Colonic mucosa (tissue), 4 donors: ENCODE results near the gene KIAA1755. TPM values are rescaled to one million over a fixed set of nuclear protein-coding genes. Genes with fewer than 3 reads are reported as not detected.

Experiments used
- DNase-seq: peaks from one replicate; pipeline ENCODE4 v3.0.0-alpha.2; 2020
- H3K27ac ChIP-seq: fragments of 200-600 bp; one replicate; pipeline ENCODE4 v1.8.0; 2021
- H3K27me3 ChIP-seq: fragments of 200-600 bp; one replicate; pipeline ENCODE4 v1.8.0; 2021
- H3K36me3 ChIP-seq: fragments of 200-600 bp; one replicate; pipeline ENCODE4 v1.8.0; 2021
- H3K4me1 ChIP-seq: fragments of 200-600 bp; one replicate; pipeline ENCODE4 v1.8.0; 2021; ENCODE audit warnings: mild to moderate bottlenecking
- H3K4me3 ChIP-seq: fragments of 200-600 bp; one replicate; pipeline ENCODE4 v1.8.0; 2021
- H3K9ac ChIP-seq, 2 donors: one replicate each; pipeline ENCODE4 v1.7.0; 2013; ENCODE audit warnings: control low read depth in 2 of 2, low read depth in 2 of 2, low read length in 2 of 2
- H3K9me3 ChIP-seq: fragments of 200-600 bp; one replicate; pipeline ENCODE4 v1.8.0; 2021
- intact Hi-C: fragments of 100-400 bp; cut with DNase I; formaldehyde crosslinking; loops from one replicate; pipeline ENCODE4 v1.14.1; 2022
- total RNA-seq, 2 donors: library from RNA; stranded (reverse); fragmentation: NEBNext Ultra II Directional in 1 of 2; extraction: Animal tissue kit (Norgen Biotek cat#: 25700) in 1 of 2; gene quantifications; one replicate each; pipeline ENCODE4 v1.2.1, GENCODE V29; 2021
- TF ChIP-seq, protein P1 (sequence below): fragments of 200-600 bp; IDR thresholded peaks from one replicate; pipeline ENCODE4 v1.8.0; 2022; ENCODE audit warnings: antibody characterized with exemption, mild to moderate bottlenecking
- donor health status: healthy.
- donor health status: DM: no; HTN: no; CAD: no.
- donor health status: DM: no; HTN: no; CAD: no.

The KIAA1755 gene
- total RNA-seq, 2 donors from 2014 or later = 0.40 to 3.9 TPM

DNA sequence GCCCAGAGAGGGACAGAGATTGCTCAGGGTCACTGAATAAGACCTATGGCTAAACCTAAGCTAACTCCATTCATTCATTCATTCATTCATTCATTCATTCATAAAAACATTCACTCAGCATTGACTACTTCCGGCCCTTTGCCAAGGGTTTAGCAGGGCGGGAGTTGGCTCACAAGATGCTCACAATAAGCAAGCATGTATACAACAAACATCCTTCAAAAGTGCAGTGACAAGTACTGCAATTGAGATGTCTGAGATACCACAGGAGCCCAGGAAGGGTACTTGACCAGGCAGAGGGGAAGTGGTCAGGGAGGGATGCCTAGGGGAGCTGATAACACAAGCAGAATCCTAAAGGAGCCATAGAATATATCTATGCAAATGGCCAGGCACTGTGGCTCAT is 18.2 kb upstream of the KIAA1755 start:
- no peak for DNase-seq
- intact Hi-C loops = no loop called here
- Histone ChIP-seq H3K9me3 (no peaks in the 10 kb centered on the region), H3K4me3 (no peak overlapping the region), H3K36me3 (no peaks in the 10 kb centered on the region), H3K4me1 (no peaks in the 10 kb centered on the region), H3K27me3 (no peaks in the 10 kb centered on the region), H3K9ac (no peak overlapping the region), H3K27ac (no peak overlapping the region)
- TF ChIP-seq, protein P1, sequence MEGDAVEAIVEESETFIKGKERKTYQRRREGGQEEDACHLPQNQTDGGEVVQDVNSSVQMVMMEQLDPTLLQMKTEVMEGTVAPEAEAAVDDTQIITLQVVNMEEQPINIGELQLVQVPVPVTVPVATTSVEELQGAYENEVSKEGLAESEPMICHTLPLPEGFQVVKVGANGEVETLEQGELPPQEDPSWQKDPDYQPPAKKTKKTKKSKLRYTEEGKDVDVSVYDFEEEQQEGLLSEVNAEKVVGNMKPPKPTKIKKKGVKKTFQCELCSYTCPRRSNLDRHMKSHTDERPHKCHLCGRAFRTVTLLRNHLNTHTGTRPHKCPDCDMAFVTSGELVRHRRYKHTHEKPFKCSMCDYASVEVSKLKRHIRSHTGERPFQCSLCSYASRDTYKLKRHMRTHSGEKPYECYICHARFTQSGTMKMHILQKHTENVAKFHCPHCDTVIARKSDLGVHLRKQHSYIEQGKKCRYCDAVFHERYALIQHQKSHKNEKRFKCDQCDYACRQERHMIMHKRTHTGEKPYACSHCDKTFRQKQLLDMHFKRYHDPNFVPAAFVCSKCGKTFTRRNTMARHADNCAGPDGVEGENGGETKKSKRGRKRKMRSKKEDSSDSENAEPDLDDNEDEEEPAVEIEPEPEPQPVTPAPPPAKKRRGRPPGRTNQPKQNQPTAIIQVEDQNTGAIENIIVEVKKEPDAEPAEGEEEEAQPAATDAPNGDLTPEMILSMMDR = no peak

DNA sequence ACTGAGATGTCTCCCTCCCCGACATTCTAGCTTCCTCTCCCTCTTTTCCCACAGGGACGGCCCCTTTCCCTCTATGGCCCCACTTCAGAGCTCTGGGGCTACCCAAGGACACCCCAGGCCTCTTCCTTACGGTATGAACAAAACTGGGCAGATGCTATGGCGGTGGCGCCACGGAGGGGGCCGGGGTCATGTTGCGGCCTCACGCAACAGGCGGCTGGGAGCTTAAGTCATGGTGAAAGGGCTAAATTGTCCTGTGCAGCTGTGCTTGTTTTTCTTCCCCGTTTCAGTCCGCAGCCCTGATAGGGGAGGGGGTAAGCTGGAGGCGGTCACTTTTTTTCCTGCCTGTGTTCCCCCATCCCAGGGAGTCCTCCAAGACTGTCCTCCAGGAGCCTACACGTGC is 17.6 kb upstream of the KIAA1755 start:
- intact Hi-C loops = no loop called here
- TF ChIP-seq, protein P1 = no peak
- Histone ChIP-seq H3K27ac (no peak overlapping the region), H3K36me3 (no peaks in the 10 kb centered on the region), H3K4me3 (no peak overlapping the region), H3K27me3 (no peaks in the 10 kb centered on the region), H3K9ac (no peak overlapping the region), H3K9me3 (no peaks in the 10 kb centered on the region), H3K4me1 (no peaks in the 10 kb centered on the region)
- no peak for DNase-seq

DNA sequence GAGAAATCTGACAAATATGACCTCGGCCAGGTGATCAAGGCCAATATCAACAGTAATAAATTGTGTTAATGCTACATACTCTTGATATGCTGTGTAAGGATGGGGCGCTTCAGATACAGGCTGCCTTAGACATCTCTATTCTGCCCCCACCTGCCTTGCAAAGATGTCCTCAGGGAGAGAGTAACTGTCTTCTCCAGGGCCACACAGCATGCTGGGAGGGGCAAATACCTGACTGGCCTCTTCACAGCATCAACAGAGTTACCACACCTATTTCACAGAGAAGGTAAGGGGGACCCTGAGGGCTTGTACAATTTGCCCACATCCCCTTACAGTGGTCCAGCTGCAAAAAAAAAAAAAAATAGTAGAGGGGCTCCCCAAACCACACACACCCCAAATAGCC is 17.2 kb upstream of the KIAA1755 start:
- Histone ChIP-seq H3K27me3 (no peaks in the 10 kb centered on the region), H3K27ac (no peak overlapping the region), H3K36me3 (no peaks in the 10 kb centered on the region), H3K9me3 (no peaks in the 10 kb centered on the region), H3K4me1 (no peaks in the 10 kb centered on the region), H3K4me3 (no peak overlapping the region), H3K9ac (no peak overlapping the region)
- no peak for DNase-seq
- TF ChIP-seq, protein P1 = no peak
- intact Hi-C loops = no loop called here

DNA sequence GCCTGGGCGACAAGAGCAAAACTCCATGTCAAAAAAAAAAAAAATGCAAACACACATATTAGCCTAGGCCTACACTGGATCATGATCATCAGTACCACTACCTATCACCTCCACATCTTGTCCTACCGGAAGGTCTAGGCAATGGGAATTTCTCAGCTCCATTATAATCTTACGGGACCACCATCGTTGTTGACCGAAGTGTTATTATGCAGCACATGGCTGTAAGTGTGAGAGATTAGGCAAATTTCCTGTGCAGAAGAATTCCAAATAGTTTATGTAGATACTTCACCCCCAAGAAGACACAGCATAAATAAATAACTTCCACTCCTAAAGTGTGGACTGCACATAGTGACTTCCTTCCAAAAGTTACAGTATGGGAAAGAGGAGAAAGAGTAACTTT is 16.8 kb upstream of the KIAA1755 start:
- Histone ChIP-seq H3K27me3 (no peaks in the 10 kb centered on the region), H3K36me3 (no peaks in the 10 kb centered on the region), H3K9me3 (no peaks in the 10 kb centered on the region), H3K9ac (no peak overlapping the region), H3K4me3 (no peak overlapping the region), H3K4me1 (no peaks in the 10 kb centered on the region), H3K27ac (no peak overlapping the region)
- TF ChIP-seq, protein P1 = no peak
- DNase-seq = no peak
- intact Hi-C loops = no loop called here

DNA sequence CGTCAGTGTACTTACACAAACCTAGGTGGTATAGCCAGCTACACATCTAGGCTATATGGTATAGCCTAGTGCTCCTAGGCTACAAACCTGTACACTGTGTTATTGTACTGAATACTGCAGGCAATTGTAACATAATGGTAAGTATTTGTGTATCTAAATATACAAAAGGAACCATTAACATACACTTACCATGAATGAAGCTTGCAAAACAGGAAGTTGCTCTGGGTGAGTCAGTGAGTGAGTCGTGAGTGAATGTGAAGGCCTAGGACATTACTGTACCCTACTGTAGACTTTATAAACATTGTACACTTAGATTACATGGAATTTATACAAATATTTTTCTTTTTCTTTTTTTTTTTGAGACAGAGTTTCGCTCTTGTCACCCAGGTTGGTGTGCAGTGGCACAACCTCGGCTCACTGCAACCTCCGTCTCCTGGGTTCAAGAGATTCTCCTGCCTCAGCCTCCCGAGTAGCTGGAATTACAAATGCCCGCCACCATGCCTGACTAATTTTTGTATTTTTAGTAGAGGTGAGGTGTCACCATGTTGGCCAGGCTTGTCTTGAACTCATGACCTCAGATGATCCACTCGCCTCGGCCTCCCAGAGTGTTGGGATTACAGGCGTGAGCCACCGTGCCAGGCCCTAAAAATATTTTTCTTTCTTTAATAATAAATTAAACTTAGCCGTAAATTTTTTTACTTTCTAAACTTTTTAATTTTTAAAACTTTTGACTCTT is 15.4 kb upstream of the KIAA1755 start:
- Histone ChIP-seq H3K4me3 (no peak overlapping the region), H3K4me1 (no peaks in the 10 kb centered on the region), H3K27ac (no peak overlapping the region), H3K9ac (no peak overlapping the region), H3K27me3 (no peaks in the 10 kb centered on the region), H3K9me3 (no peaks in the 10 kb centered on the region), H3K36me3 (no peaks in the 10 kb centered on the region)
- DNase-seq = no peak
- intact Hi-C loops = no loop called here
- TF ChIP-seq, protein P1 = no peak
